HG03342 (cell line): ENCODE results near the gene CLMN.
"Not testable (repeated sequence)": the region's sequence is repeated elsewhere in the genome, so short reads cannot be mapped to it uniquely, and the experiment has no call there.

Source experiments
- ATAC-seq: cut with Tn5 transposase; IDR thresholded peaks from one replicate; pipeline ENCODE4 v1.9.1; 2021; ENCODE audit warnings: mild to moderate bottlenecking, moderate library complexity; ENCODE audit not compliant: unreplicated experiment

CLMN gene

DNA sequence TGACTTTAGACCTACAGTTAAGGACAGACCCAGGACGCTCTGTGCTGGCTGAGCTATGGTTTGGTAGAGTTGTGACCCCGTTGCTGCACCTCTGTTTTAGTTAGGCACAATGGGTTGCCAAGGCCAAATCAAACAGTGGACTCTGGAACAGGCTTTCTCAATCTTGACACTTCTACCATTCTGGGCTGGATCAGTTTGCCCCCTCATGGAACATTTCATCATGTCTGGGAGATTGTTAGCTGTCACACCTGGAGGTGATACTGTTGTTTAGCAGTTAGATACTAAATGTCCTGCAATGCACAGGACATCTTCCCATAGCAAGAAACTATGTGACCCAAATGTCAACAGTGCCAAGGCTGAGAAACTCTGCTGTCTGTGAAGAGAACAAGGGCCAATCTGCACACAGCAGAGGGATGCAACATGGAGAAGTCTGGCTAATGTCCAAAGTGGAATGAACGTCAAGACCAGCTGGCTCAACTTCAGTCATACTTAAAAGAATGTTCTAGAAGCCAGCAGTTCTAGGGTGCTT is 96.8 kb downstream of the CLMN start:
- ATAC-seq: no peak

DNA sequence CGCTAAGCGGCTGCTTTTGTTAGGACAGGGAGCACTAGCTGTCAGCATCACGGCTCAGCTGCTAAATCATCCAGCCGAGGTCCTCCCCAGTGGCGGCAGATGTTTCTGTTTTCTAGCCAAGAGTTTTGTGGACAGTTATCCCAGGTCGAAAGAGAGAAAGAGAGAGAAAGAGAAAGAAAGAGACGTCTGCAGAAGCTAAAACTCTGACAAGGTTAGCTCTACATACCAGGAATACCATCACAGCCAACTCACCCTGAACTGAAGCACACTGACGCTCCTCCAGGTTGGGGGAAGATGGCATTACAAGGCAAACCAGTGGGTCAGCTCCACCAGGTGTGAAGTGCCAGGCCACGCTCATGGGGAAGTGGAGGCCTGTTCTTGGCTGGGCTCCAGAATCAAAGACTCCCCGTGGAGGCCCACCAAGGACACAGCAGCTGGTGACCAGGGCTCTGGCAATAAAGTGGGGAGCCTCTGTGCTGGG is 97.5 kb downstream of the CLMN start:
- ATAC-seq: no peak

DNA sequence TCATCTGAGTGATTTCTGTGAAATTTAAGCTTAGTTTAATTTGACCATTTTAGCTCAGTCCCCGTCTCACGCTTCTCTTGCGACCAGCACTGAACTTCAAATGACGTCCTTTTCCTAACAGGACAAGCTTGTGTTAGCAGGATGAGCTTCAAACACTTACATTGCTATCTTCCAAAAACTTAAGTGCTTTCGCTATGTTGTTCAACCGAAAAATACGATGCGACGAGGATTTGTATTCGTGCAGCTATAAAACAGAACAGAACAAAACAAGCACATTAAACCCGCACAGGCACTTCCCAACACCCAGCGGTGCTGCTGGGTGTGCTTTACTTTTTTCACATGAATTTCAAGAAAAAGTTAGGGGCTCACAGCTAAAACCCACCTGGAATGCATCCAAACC is 98.2 kb downstream of the CLMN start:
- ATAC-seq: no peak

DNA sequence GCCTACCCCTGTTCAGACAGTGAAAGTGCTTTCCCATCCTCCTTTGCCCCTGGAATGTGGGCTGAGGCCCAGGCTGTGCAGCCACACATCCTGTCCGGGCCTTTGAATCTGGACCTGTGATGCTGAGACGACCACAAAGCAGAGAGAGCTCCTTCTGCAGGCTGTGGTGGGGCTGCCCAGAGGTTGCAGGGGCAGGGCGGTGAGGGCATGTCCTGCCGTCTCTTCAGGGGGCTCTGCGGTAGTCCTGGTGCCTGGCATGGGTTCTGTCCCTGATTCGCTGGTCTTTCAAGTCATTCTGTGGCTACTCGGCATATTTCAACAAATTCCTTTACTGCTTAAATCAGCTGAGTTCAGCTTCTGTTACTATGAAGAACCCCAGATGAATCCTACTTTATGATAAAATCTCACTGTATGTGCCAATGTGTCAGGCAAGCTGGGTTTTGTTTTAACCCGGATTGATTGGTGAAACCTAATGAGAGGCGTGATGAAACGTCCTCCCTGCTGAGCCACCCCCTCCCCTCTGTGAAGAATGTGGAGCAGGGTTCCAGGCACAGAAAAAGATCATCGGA is 99.0 kb downstream of the CLMN start:
- ATAC-seq: no peak

DNA sequence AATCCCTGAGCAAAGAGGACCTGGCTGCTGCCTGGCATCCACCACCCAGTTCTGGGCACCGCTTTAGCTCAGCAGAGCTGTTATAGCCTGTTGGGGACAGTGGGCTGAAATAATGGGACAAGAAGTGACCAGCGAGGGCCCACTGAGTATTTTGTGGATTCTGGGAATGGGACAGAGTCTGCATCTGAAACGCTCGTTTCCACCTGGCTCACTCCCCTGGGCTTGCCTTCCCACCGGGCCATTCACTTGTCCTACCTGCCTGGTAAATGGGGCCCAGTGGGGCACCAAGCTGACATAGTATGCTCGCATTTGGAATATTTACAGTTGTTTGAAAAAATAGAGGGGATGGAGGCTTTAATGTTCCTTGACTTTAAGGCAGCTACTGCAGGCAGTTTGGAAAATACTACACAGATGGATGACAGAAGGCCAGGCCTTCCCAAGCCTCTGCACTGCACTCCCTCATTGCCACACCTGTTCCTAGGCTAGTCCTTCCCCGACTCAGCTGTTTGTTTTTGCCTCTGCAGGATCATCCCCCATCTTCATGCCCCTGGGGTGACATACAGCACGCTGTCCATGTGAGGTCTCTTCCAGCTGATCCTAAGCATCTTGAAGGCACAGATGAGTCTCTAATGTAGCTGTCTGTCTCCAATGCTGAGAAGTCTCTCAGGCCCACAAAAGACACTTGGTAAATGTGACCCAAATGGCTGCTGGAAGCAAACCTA is 101.1 kb downstream of the CLMN start:
- no peak for ATAC-seq

DNA sequence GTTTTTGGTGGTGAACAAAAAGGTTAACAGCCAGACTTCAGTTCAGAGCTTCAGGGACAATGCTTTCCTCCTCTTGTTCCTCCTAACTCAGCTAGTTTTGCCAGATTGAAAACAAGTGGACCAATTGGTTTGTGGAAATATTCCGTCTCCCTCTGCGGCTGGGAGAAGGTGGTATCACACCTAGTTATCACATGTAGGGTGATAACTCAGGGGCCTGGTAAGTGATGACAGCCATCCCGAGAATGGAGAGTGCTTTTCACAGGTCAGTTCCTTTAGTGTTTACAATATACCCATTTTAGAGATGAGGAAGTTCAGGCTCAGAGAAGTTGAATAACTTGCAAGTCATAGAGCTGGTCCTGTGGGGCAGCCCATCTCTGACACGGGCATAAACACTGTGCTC is 101.7 kb downstream of the CLMN start:
- ATAC-seq: no peak

DNA sequence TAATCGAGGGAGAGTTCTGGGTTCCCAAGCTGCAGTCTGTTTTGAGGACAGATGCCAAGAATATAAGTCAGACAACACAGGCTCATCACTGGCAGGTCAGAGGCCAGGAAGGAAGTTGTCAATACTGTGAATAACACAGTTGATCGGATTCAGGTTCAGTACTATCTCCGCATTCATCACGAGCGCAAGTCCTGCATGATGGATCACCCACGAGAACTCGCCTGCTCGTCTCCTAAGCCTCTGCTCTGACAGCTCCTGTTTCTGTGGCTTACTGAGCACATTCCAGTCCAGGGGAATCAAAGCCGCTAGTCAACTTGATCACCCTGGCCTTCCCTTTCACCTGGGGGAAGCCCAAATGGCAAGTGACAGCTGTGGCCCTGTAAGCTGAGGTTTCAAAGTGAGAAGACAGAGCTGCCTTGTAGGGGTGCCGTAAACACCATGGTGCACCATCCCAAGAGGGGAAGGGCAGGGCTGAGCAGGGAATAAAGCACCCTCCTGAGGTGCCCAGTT is 102.3 kb downstream of the CLMN start:
- no peak for ATAC-seq

DNA sequence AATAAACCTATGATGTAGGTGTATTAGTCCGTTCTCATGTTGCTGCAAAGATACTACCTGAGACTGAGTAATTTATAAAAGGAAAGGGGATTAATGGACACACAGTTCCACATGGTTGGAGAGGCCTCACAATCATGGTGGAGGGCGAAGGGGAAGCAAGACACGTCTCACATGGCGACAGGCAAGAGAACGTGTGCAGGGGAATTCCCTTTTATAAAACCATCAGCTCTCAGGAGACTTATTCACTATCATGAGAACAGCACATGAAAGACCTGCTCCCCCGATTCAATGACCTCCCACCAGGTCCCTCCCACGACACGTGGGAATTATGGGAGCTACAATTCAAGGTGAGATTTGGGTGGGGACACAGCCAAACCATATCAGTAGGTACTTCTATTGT is 103.7 kb downstream of the CLMN start:
- no peak for ATAC-seq

DNA sequence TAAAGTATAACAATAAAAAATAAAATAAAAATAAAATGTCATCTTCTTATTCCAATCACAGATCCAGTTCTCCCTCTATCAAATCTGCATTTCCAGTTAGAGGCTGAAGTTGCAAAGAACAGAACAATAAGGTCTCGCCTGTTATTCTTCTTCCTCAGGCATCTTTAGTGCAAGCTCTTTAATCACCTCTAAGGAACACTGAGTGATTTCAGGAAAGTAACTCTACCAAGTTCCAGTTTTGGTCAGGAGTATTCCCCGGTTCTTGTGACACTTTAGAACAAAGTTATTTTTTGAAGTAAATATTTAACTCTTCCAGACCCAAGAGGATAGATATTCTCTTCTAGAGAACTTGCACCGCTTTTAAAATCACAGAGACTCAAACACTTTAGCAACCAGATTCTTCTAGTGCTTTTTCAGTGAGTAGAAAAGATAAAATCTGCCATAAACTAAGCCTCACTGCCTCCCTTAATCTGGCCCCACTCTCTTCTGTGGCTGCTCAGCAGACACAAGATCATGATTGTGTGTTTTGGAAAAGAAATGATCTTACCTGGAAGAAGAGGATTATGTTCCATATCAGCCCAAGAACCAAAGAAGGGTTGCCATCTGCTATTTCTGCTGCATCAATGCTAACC is 104.5 kb downstream of the CLMN start:
- ATAC-seq: no peak

DNA sequence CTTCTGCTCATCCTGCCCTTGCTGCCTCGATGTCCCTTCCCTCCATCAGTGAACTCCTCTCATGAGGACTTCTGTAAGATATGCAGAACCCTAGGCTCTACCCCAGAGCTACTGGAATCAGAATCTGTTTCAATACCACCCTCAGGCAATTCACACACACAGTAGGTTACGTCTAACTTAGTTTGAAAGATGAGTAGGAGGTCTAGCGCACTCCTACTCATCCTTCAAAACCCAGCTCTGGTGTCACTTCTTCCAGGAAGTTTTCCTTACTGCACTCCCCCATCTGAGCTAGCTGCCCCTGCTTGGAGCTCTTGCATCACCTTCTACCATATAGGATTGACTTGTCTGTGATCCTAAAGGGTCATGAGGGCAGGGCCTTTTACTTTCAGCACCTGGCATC is 105.9 kb downstream of the CLMN start:
- no peak for ATAC-seq

DNA sequence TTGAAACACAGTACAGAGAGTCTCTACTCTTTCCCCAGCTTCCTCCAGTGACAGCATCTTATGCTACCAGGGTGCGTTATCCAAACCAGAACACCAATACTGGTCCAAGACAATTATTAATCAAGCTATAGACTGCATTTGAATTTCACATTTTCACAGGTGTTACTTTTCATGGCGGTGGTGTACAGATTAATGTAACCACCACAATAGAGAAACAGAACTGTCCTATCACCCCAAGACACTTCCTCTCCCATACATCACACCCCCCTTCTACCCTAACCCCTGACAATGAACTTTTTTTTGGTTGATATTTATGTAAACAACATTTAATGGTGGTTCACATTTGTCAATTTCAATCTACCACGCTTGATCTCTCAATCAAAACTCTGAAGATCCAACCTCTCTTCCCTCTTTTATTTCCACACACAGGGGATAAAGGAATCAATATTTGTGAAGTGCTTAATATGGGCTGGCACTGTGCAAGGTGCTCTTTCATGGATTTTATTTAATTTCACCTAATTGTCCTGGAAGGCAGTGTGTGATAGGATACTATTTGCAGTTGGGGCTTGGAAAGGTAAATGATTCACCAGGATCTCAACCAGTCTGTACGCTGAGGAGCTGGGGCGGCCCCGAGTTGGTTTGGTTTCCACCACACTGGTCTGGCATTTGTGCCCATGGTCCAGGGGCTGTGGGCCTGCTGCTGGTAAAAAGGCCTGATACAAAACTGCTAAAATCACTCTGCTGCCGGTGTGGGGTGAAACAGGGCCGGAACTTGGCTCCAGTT is 107.8 kb downstream of the CLMN start:
- ATAC-seq: no peak

DNA sequence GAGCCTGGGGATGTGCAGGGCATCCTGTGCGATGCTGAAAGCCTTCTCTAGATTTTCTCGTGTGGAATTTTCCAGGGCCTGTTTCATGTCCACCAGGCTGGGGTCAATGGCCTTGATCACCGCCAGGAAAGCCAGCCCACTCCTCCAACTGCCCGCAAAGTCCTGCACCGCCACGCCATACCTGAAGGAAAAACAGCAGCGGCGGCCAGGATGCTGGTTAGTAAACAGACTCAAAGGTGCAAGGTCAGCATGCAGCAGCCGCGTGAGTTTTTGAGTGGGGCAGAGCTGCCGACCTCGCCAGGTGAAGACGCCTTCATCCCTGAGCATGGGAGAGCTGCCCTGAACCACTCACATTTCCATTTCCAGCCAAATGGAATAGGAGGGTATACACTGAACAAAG is 109.0 kb downstream of the CLMN start:
- no peak for ATAC-seq

DNA sequence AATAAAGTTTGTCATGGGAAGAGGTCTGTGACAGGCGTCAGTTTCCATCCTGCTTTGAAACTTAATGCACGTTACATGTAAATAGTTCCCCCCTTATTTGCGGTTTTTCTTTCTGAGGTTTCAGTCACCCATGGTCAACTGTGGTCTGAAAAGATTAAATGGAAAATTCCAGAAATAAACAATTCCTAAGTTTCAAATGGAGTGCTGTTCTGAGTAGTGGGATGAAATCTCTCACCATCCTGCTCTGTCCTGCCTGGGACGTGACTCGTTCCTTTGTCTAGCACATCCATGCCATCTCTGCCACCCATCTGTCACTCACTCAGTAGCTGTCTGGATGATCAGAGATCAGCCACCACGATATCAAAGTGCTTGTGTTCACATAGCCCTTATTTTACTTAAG is 111.1 kb downstream of the CLMN start:
- no peak for ATAC-seq

DNA sequence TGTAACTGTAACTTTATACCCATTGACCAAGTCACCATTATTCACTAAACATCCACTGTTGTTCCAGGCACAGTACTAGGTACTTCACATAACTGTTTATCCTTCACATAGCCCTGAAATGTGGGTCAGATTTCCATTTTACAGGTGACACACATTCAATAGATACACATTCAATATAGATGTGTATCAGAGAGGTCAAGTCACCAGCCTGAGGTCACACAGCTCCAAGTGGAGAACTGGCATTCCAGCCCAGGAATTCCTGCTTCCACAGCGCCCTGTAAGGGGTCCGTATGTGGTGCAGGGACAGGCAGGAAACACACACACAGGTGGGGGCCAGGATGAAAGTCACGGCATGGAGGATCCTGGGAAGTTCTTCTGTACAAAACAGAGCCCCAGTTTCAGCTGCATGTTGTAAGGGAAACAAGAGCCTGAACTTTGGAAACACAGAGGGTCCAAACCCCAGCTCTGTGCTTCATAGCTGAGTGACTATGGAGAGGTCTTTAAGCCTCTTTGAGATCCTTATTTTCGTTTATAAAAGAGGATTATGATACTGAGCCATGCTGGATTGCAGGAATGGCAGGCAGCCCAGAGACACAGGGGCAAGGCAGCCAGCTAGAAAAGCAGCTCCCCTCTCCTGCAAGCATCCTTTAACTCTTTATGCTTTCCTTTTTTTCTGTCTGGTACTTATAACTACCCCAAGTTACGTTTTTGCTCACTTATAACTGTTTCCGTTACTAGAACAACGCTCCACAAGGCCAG is 112.1 kb downstream of the CLMN start:
- no peak for ATAC-seq

DNA sequence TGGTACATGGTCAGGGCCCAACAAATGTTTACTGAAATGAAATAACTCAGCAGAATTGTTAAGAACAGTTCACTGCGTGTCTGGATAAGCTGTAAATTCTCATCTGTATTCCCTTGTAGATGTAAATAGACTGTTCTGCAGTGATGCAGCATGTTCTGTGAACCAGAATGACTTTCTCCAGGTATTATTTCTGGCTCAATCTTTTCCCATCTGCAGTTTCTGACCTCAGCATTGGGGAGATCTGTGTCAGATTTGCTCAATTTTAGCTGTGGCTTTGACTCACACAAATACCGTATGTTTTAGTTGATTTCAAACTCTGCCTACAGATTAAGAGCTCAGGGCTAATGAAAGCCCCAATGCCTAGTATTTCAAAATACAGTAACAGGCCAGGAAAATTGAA is 113.2 kb downstream of the CLMN start:
- no peak for ATAC-seq

DNA sequence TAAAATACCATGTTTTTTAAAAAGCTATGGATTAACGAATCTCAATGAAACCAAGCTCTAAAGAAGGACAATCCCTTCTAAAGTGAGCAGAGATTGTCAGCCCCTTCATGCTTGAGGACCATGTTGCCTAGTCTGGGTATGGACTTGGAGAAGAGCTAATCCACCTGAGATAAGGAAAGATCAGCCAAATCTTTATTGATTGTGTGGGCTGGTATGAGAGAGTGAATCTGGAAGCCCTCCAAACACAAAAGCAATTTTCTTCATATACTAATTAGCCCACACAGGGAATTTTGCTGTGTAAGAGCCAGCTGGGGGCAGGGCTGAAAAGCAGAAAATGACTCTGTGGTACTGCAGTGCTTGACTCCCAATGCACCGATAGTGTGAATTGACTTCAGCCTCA is 115.0 kb downstream of the CLMN start:
- ATAC-seq: no peak

DNA sequence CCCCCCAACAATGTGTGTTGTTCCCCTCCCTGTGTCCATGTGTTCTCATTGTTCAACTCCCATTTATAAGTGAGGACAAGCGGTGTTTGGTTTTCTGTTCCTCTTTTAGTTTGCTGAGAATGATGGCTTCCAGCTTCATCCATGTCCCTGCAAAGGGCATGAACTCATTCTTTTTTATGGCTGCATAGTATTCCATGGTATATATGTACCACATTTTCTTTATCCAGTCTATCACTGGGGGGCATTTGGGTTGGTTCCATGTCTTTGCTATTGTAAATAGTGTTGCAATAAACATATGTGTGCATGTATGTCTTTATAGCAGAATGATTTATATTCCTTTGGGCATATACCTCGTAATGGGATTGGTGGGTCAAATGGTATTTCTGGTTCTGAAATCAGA is 118.0 kb downstream of the CLMN start:
- ATAC-seq: not testable (repeated sequence)

DNA sequence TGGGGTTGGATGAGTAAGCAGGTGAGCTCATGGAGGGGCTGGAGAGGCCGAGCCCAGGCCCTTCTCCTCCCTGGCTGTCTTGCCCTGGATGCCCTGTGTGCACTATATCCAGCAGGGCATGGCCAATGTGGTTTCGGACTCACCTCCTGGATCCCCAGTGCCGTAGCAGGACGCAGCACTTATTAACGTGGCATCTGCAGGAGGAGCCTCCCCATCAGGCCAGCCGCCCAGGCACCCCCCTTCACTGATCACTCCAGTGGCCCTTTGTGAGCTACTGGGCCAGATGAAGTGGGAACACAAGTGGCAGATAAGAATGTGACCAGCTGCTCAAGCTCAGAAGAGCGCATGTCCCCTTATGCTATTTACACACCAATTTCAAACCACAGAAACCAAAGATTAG is 119.3 kb downstream of the CLMN start:
- ATAC-seq: no peak

DNA sequence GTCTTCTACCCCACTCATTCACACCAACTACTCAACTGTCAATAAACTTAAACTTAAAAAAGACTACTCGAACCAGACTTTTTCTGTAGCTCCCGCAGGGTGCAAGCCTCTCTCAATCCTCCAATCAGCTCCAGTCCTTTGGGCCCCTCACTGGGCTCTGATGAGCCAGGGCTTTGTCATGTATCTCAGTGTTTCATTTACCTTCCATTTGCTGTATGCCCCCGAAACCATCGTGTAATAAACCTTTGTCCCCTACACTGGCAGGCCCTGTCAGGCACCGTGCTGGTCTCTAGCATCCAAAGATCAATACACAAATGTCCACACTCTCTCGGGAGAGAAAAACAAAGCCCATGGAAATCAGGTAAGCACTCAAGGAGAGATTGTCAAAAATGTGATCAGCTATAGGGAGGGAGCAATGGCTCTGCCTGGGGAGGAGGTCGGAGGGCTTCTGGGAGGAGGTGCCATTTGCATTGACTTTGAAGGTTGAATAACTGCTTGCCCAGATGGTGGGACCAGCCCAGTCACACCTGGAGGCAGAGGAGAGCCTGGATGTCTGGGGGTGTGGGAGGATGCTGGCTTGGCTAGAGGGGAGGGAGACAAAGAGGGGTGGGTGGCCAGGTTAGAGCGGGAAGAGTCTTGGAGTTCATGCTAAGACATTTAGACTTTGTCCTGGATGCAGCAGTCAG is 120.3 kb downstream of the CLMN start:
- ATAC-seq: no peak

DNA sequence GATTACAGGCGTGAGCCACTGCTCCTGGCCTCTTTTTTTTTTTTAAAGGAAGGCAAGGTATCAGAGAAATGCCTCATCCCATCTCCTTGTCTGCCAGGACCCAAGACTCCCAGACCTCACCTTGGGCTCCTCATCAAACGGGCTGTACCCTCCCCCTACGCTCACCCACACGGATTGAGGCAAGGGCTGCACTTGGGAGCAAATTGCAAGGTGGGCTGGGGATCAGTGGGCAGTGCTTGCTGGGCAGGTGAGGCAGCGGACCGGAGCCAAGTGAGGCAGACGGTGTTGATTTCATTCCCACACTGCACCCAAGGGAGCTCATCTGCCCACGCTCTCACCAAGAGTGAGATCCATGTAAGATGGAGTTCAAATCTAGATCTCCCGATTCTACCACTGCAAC is 121.4 kb downstream of the CLMN start:
- no peak for ATAC-seq
